CD4-positive, CD25-positive, alpha-beta regulatory T cell (primary cell): Measurements from ENCODE around the gene NAV2. TPM values are rescaled to one million over a fixed set of nuclear protein-coding genes. Genes with fewer than 3 reads are reported as not detected.

ENCODE experiments used
- ATAC-seq, 2 donors: fragments of 150-1000 bp; cut with Tn5 transposase; one replicate each; pipeline ENCODE4 v1.10.0; 2021; ENCODE audit warnings: low read depth in 2 of 2, moderate number of reproducible peaks in 2 of 2, moderate library complexity in 1 of 2
- DNase-seq, 3 donors: peaks; one replicate each; pipeline versions ENCODE4 v3.0.0 to v3.0.0-alpha.2; 2012 to 2022; ENCODE audit warnings: mixed read lengths in 1 of 3
- H3K27ac ChIP-seq: one replicate; pipeline ENCODE4 v1.7.0; 2013; ENCODE audit warnings: mild to moderate bottlenecking, low read length; ENCODE audit not compliant: insufficient read depth, poor library complexity, severe bottlenecking
- H3K27me3 ChIP-seq: one replicate; pipeline ENCODE4 v1.7.0; 2013; ENCODE audit warnings: low read length; ENCODE audit not compliant: control insufficient read depth, insufficient read depth
- H3K36me3 ChIP-seq: one replicate; pipeline ENCODE4 v1.7.0; 2013; ENCODE audit warnings: mild to moderate bottlenecking, low read length, moderate library complexity; ENCODE audit not compliant: control insufficient read depth, insufficient read depth
- H3K4me1 ChIP-seq: 2 replicates; pipeline ENCODE4 v1.7.0; 2013; ENCODE audit warnings: mild to moderate bottlenecking, low read length; ENCODE audit not compliant: insufficient read depth, control insufficient read depth, poor library complexity, severe bottlenecking
- H3K4me3 ChIP-seq: one replicate; pipeline ENCODE4 v1.7.0; 2013; ENCODE audit warnings: low read depth, mild to moderate bottlenecking, low read length, moderate library complexity
- H3K9me3 ChIP-seq, 2 experiments: 1 replicate in 1 of 2; 2 replicates in 1 of 2; pipeline ENCODE4 v1.7.0; 2013; ENCODE audit warnings: low read length in 2 of 2, mild to moderate bottlenecking in 1 of 2, moderate library complexity in 1 of 2; ENCODE audit not compliant: control insufficient read depth in 2 of 2
- H3K27ac Mint-ChIP-seq, 3 donors: one replicate each; pipeline ENCODE4 v1.8.0; 2020 to 2022; ENCODE audit warnings: mild to moderate bottlenecking in 3 of 3, mixed read lengths in 3 of 3, moderate library complexity in 2 of 3
- H3K27me3 Mint-ChIP-seq: one replicate; pipeline ENCODE4 v1.8.0; 2022; ENCODE audit warnings: mild to moderate bottlenecking, mixed read lengths
- H3K36me3 Mint-ChIP-seq: one replicate; pipeline ENCODE4 v1.8.0; 2020; ENCODE audit warnings: mixed read lengths
- H3K4me1 Mint-ChIP-seq, 4 donors: one replicate each; pipeline ENCODE4 v1.8.0; 2020 to 2022; ENCODE audit warnings: mixed read lengths in 4 of 4, mild to moderate bottlenecking in 1 of 4
- H3K4me3 Mint-ChIP-seq, 4 donors: one replicate each; pipeline ENCODE4 v1.8.0; 2020 to 2022; ENCODE audit warnings: mild to moderate bottlenecking in 4 of 4, mixed read lengths in 4 of 4, moderate library complexity in 3 of 4
- H3K9me3 Mint-ChIP-seq, 7 donors: one replicate each; pipeline ENCODE4 v1.8.0; 2020 to 2022; ENCODE audit warnings: mixed read lengths in 7 of 7, mild to moderate bottlenecking in 3 of 7, moderate library complexity in 2 of 7
- polyA plus RNA-seq, 4 donors: library from polyadenylated mRNA; unstranded; fragments of 300-500 nt; fragmentation: Illumina TruSeq; gene quantifications; one replicate each; pipeline ENCODE4 v1.2.3, GENCODE V29; 2021
- total RNA-seq: library from RNA; stranded (reverse); gene quantifications from one replicate; pipeline ENCODE4 v1.2.3, GENCODE V29; 2022

NAV2 gene
- total and polyA plus RNA-seq, 5 donors from 2014 or later: 0.14 to 0.59 (median 0.36) TPM; not detected in 2

DNA sequence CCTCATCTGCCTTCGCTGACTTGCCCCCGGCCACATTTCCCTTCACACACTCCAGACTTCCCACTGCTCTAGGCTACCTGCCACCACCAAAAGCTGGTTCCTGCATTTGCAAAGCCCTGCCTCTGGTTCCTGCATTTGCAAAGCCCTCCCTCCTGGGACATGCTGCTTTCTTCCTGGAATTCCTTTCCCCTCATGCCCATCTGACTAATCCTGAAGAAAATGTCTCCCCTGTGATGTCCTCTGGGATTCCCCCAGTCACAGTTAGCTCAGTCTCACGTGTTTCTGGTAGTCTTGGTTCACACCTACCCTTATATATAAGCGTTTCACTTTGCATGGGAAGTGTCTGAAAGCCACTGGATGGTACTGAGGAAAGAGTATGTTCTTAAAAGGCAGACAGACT is 240.7 kb downstream of the NAV2 start:
- Mint-ChIP-seq H3K4me3 (no peak overlapping the region), H3K27me3 (peaks cover 4% of the 10 kb centered on the region), H3K9me3 (no peaks in the 10 kb centered on the region), H3K27ac (no peak overlapping the region), H3K36me3 (no peaks in the 10 kb centered on the region), H3K4me1 (peaks cover 0 to 8% (median 6%) of the 10 kb centered on the region in 4 donors)
- ATAC-seq (no peak), DNase-seq (no peak)
- Histone ChIP-seq H3K4me3 (no peak overlapping the region), H3K27me3 (no peaks in the 10 kb centered on the region), H3K36me3 (no peaks in the 10 kb centered on the region), H3K27ac (no peak overlapping the region), H3K9me3 (no peaks in the 10 kb centered on the region), H3K4me1 (no peaks in the 10 kb centered on the region)

DNA sequence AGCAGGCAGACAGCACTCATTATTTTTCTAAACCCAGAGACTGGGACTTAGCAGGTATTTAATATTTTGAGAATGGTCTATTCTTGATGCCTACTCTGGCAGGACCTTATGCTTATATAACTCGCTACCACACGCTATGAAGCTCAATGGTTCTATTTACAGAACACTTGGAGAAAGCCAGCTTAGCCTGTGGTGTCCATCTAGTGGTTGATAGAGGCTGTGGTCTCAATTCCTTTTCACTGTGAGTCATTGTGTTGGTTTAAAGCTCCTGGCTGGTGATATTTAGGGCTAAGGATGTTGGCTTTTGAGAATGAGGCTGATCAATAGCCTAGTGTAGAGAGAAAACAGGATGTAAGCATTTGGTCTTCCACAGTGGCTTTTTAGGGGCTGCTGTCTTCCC is 241.3 kb downstream of the NAV2 start:
- Mint-ChIP-seq H3K4me3 (no peak overlapping the region), H3K9me3 (peaks cover 0 to 2% (median 0%) of the 10 kb centered on the region in 7 donors), H3K27ac (no peak overlapping the region), H3K36me3 (no peaks in the 10 kb centered on the region), H3K4me1 (peaks cover 0 to 8% (median 6%) of the 10 kb centered on the region in 4 donors), H3K27me3 (peaks cover 8% of the 10 kb centered on the region)
- ATAC-seq (no peak), DNase-seq (no peak)
- no peak overlapping the region for H3K4me3 ChIP-seq
- no peak overlapping the region for H3K27ac ChIP-seq
- no peaks in the 10 kb centered on the region for H3K27me3 ChIP-seq
- no peaks in the 10 kb centered on the region for H3K36me3 ChIP-seq
- H3K4me1 ChIP-seq: no peaks in the 10 kb centered on the region
- H3K9me3 ChIP-seq: no peaks in the 10 kb centered on the region

DNA sequence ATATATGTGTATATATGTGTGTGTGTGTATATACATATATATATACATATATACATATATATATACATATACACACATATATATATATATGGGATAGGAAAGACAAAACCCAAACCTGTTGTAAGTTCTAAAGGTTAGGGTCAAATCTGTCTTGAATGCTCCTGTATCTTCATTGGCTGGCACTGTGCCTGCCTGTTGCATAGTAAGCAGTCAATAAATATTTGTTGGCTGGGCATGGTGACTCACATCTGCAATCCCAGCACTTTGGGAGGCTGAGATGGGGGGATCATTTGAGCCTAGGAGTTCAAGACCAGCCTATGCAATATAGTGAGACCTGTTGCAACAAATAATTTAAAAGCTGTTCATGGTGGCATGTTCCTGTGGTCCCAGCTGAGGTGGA is 242.3 kb downstream of the NAV2 start:
- Histone ChIP-seq H3K36me3 (no peaks in the 10 kb centered on the region), H3K27me3 (no peaks in the 10 kb centered on the region), H3K4me3 (no peak overlapping the region), H3K9me3 (no peaks in the 10 kb centered on the region), H3K27ac (no peak overlapping the region), H3K4me1 (no peaks in the 10 kb centered on the region)
- Mint-ChIP-seq H3K27me3 (peaks cover 9% of the 10 kb centered on the region), H3K4me3 (no peak overlapping the region), H3K4me1 (peaks cover 0 to 8% (median 6%) of the 10 kb centered on the region in 4 donors), H3K9me3 (peaks cover 0 to 2% (median 0%) of the 10 kb centered on the region in 7 donors), H3K36me3 (no peaks in the 10 kb centered on the region), H3K27ac (no peak overlapping the region)
- no peak for DNase-seq
- ATAC-seq: no peak

DNA sequence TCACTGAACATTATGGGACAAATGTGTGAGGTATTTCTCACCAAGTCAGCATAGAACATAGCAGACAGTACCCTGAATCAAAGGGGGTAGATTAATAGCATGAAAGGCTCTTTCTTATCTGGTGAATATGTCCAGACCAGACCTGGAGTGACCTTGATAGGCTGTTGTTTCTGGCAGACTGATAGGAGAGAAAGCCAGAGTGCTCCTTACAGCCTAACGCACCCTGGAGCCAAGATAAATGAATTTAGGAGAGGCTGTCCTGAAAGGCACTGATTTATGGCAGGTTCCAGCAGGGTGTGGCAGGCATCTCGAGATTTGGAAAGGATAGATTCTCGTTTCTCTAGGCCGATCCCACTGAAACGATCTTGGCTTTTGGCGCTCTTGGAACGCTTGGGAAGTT is 243.0 kb downstream of the NAV2 start:
- Mint-ChIP-seq H3K27ac (no peak overlapping the region), H3K27me3 (peaks cover 9% of the 10 kb centered on the region), H3K4me1 (peaks cover 0 to 8% (median 6%) of the 10 kb centered on the region in 4 donors), H3K36me3 (no peaks in the 10 kb centered on the region), H3K4me3 (no peak overlapping the region), H3K9me3 (peaks cover 0 to 2% (median 0%) of the 10 kb centered on the region in 7 donors)
- H3K27ac ChIP-seq: no peak overlapping the region
- ATAC-seq (no peak), DNase-seq (no peak)
- H3K27me3 ChIP-seq: no peaks in the 10 kb centered on the region
- no peaks in the 10 kb centered on the region for H3K4me1 ChIP-seq
- H3K9me3 ChIP-seq: no peaks in the 10 kb centered on the region
- H3K4me3 ChIP-seq: no peak overlapping the region
- H3K36me3 ChIP-seq: no peaks in the 10 kb centered on the region

DNA sequence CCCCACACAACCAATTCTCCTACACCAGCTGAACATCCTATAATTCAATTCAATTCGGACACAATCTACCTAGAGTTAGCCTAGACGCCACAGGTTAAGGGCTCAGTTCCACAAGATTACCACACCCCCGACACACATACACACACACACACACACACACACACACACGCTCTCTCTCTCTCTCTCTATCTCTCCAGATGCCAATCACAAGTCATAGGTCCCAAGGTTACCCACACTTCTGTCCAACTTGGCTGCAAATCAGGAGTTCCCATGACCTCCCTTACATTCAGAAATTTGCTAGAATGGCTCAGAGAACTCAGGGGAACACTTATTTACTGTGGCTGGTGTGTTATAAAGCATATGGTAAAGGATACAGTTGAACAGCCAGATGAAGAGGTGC is 243.6 kb downstream of the NAV2 start:
- Histone ChIP-seq H3K4me3 (no peak overlapping the region), H3K27ac (no peak overlapping the region), H3K27me3 (no peaks in the 10 kb centered on the region), H3K4me1 (no peaks in the 10 kb centered on the region), H3K9me3 (no peaks in the 10 kb centered on the region), H3K36me3 (no peaks in the 10 kb centered on the region)
- Mint-ChIP-seq H3K27me3 (peaks cover 9% of the 10 kb centered on the region), H3K9me3 (peaks cover 0 to 3% (median 0%) of the 10 kb centered on the region in 7 donors), H3K4me1 (peaks cover 0 to 8% (median 6%) of the 10 kb centered on the region in 4 donors), H3K4me3 (no peak overlapping the region), H3K36me3 (no peaks in the 10 kb centered on the region), H3K27ac (peak overlapping the region in 1 of 3 donors; percentile 1)
- ATAC-seq (no peak), DNase-seq (no peak)

DNA sequence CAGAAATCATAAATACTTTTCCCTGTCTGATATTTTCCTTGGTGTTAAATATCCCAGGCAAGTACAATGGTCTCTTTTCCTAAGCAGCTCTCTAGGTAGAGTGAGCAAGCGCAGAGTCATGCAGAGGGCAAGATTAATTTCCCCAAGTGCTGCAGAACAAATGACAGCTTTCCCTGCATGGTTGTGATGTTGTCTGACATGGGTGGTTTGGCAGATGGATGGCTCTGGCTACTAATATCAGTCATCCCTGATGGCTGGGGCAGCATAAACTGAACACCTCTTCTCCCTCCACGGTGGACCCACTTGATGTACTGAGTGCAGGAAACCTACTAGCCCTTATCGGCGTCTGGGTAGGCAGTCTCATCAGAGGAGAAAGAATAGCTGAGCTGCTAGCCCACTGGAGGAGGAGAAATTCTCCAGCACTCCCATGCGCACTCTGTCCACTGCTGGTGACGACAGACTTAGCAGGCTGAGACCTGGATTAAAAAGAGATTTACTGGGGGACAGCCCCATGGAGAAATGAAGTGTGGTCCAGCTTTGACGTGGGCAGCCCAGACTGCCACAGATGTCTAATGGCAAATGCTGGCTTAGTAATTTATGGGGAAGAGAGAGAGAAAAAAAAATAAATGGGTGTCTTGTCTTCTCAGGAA is 244.8 kb downstream of the NAV2 start:
- Mint-ChIP-seq H3K27me3 (peaks cover 9% of the 10 kb centered on the region), H3K4me1 (no peaks in the 10 kb centered on the region), H3K36me3 (no peaks in the 10 kb centered on the region), H3K4me3 (no peak overlapping the region), H3K9me3 (peaks cover 0 to 4% (median 0%) of the 10 kb centered on the region in 7 donors), H3K27ac (no peak overlapping the region)
- Histone ChIP-seq H3K27me3 (no peaks in the 10 kb centered on the region), H3K27ac (no peak overlapping the region), H3K4me1 (no peaks in the 10 kb centered on the region), H3K36me3 (no peaks in the 10 kb centered on the region), H3K4me3 (no peak overlapping the region), H3K9me3 (no peaks in the 10 kb centered on the region)
- DNase-seq (no peak), ATAC-seq (no peak)

DNA sequence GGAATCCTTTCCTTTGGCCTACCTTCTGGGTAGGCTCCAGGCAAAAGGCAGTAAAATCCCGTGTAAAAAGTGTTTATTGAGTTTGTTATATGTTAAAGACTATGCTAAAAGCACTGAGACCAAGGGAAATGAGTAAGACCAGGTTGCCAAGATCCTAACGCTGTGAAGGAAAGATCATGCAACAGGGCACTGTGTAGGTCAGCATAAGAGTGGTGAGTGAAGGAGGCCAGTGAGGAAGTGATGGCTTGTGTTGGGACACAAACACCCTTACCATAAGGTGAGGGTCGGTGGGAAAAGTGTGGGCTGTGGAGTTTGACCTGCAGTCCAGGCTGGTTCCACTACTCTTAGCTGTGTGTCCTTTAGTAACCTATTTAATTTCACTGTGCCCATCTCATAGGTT is 245.6 kb downstream of the NAV2 start:
- no peaks in the 10 kb centered on the region for H3K36me3 ChIP-seq
- DNase-seq (no peak), ATAC-seq (no peak)
- no peak overlapping the region for H3K4me3 ChIP-seq
- Mint-ChIP-seq H3K36me3 (no peaks in the 10 kb centered on the region), H3K9me3 (peaks cover 0 to 4% (median 0%) of the 10 kb centered on the region in 7 donors), H3K4me1 (no peaks in the 10 kb centered on the region), H3K27me3 (peaks cover 5% of the 10 kb centered on the region), H3K4me3 (no peak overlapping the region), H3K27ac (peak overlapping the region in 1 of 3 donors; percentile 18)
- H3K9me3 ChIP-seq: no peaks in the 10 kb centered on the region
- no peaks in the 10 kb centered on the region for H3K4me1 ChIP-seq
- H3K27me3 ChIP-seq: no peaks in the 10 kb centered on the region
- H3K27ac ChIP-seq: no peak overlapping the region

DNA sequence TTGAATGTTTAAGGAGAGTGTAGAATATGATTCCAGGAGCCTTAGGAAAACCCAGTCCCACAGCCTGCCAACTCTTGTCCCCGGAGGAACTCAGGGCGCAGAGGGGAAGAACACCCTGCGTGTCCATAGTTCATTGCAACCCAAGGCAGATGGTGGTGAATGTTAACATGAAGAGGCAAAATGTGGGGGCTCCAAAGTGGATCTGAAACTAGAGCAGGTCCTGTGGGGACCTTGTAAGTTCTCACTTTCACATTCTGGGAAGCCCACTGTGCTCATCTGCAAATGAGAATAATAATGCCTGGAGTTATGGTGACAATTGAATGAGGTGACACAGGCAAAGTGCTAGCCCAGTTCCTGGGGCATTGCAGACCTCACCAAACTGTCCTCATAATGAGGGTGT is 246.6 kb downstream of the NAV2 start:
- Mint-ChIP-seq H3K4me1 (peaks cover 0 to 5% (median 0%) of the 10 kb centered on the region in 4 donors), H3K27me3 (peaks cover 5% of the 10 kb centered on the region), H3K4me3 (no peak overlapping the region), H3K27ac (no peak overlapping the region), H3K9me3 (peaks cover 0 to 4% (median 0%) of the 10 kb centered on the region in 7 donors), H3K36me3 (no peaks in the 10 kb centered on the region)
- Histone ChIP-seq H3K9me3 (no peaks in the 10 kb centered on the region), H3K27me3 (no peaks in the 10 kb centered on the region), H3K36me3 (no peaks in the 10 kb centered on the region), H3K4me1 (no peaks in the 10 kb centered on the region), H3K4me3 (no peak overlapping the region), H3K27ac (no peak overlapping the region)
- DNase-seq: no peak
- ATAC-seq: no peak
